ENCODE data around the gene RAB27A. TPM values are rescaled to one million over a fixed set of nuclear protein-coding genes. Genes with fewer than 3 reads are reported as not detected.

RAB27A gene
- total RNA-seq, 5 donors from 2014 or later (not counting 1 experiment from before 2014, with no cell fraction given): 29.7 to 47.2 (median 35.2) TPM

DNA sequence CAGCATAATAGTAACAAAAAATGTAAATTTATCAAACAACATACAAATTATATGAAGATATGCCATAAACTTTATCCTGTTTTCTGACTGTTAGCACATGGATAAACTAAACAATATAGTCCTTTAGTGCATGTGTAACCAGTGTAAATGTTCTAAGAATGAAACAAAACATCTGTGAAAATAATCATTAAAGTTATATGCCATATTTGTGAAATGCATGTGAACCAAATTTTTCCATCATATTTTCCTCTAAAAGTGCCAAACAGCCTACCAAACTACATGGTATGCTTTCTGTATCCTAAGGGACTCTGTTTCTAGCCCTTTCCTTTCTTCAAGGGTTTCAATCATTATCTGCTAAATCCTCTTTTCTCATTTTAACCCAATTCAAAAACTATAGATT lies 69.0 kb downstream of the RAB27A start:
- H3K27ac ChIP-seq (ENCODE audit: low read length): peak overlapping the region; percentile 50

GRCh38 chr15:55218056-55218455 lies 71.6 kb downstream of the RAB27A start:
- WGBS (ENCODE audit: insufficient coverage): no CpG with 5 or more reads among the region's 2 CpGs
- H3K27me3 ChIP-seq (replicated peaks in 1 of 2; ENCODE audit: control insufficient read depth in 2 of 2, extremely low read depth in 1 of 2, insufficient read depth in 2 of 2, low read length in 1 of 2): no peaks in the 10 kb centered on the region
- no peak overlapping the region for H3K27ac ChIP-seq (ENCODE audit: low read length)
- DNase-seq (peak in 1 of 35 experiments; percentile 23), ATAC-seq (replicated peaks in 1 of 4) (no peak)
- Mint-ChIP-seq H3K27ac (peak overlapping the region in 1 of 2 donors; percentile 52), H3K27me3 (no peaks in the 10 kb centered on the region), H3K36me3 (peaks cover 20% of the 10 kb centered on the region), H3K9me3 (no peaks in the 10 kb centered on the region), H3K4me1 (peaks cover 32 to 42% (median 36%) of the 10 kb centered on the region in 3 donors), H3K4me3 (no peak overlapping the region)
- ChIA-PET POLR2A (no interaction called here), CTCF (interaction anchor here (0.8 to 5.5 kb wide), 10 partner anchors 21 to 218 kb away, joined by 3 to 51 read pairs (median 6); partner anchors contain the start of genes PIERCE2 (in 1 of the 2), PIGB (in 1 of the 2), PIGBOS1 (in 1 of the 2) and RSL24D1 (in 1 of the 2))
- no peak overlapping the region for H3K4me3 ChIP-seq (ENCODE audit: control insufficient read depth in 1 of 2, extremely low read depth in 1 of 2, low read length in 1 of 2)
- peaks cover 17 to 26% of the 10 kb centered on the region in 2 experiments for H3K4me1 ChIP-seq (ENCODE audit: control insufficient read depth in 1 of 2, extremely low read depth in 1 of 2, insufficient read depth in 2 of 2, low read length in 2 of 2)
- peaks cover 0 to 4% of the 10 kb centered on the region in 2 donors for H3K36me3 ChIP-seq (ENCODE audit: control insufficient read depth in 2 of 2, extremely low read depth in 1 of 2, insufficient read depth in 1 of 2, low read length in 1 of 2)
- H3K9me3 ChIP-seq: no peaks in the 10 kb centered on the region

More for the DNA sequence above, 69.0 kb downstream of the RAB27A start:
- no peak for DNase-seq
- no peaks in the 10 kb centered on the region for H3K27me3 Mint-ChIP-seq
- peak overlapping the region; percentile 69 to 81 for H3K27ac Mint-ChIP-seq
- no peaks in the 10 kb centered on the region for H3K9me3 Mint-ChIP-seq
- Histone ChIP-seq H3K4me1 (ENCODE audit: control insufficient read depth in 1 of 2, extremely low read depth in 1 of 2, insufficient read depth in 2 of 2, low read length in 2 of 2) (peaks cover 33 to 39% of the 10 kb centered on the region in 2 experiments), H3K4me3 (ENCODE audit: control insufficient read depth in 1 of 2, extremely low read depth in 1 of 2, low read length in 1 of 2) (no peak overlapping the region), H3K36me3 (ENCODE audit: control insufficient read depth in 2 of 2, extremely low read depth in 1 of 2, insufficient read depth in 1 of 2, low read length in 1 of 2) (peaks cover 0 to 8% of the 10 kb centered on the region in 2 donors), H3K9me3 (no peaks in the 10 kb centered on the region), H3K27me3 (replicated peaks in 1 of 2; ENCODE audit: control insufficient read depth in 2 of 2, extremely low read depth in 1 of 2, insufficient read depth in 2 of 2, low read length in 1 of 2) (no peaks in the 10 kb centered on the region)
- peaks cover 12% of the 10 kb centered on the region for H3K36me3 Mint-ChIP-seq
- peak overlapping the region in 1 of 3 donors; percentile 3 for H3K4me3 Mint-ChIP-seq
- no peak for ATAC-seq (replicated peaks in 1 of 4)
- H3K4me1 Mint-ChIP-seq: peaks cover 54 to 68% (median 58%) of the 10 kb centered on the region in 3 donors
- ChIA-PET CTCF (interaction anchor here in 1 of 2 donors (1.0 kb wide), 1 partner anchor 29 kb away, joined by 3 read pairs; no protein-coding TSS in a partner anchor), POLR2A (interaction anchor here in 1 of 2 donors (0.6 kb wide), 1 partner anchor 78 kb away, joined by 4 read pairs; no protein-coding TSS in a partner anchor)

DNA sequence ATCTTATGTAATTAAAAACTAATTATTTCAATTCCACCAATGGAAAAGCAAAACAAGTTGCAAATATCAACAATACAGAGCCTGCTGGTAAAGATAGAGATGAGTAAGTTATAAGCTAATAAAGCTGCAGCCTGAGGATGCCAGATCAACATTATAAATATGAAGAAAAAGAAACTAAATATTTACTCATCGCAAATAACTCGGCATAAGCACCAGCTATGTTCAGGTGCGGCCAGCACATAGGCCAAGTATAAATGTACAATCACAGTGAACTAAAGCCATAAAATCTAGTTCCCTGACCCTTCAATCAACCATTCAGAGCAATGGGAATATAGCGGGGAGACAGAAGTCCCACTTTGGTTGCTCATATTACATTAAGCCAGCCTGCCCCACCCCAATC lies 85.1 kb downstream of the RAB27A start:
- Histone ChIP-seq H3K9me3 (no peaks in the 10 kb centered on the region), H3K36me3 (ENCODE audit: control insufficient read depth in 2 of 2, extremely low read depth in 1 of 2, insufficient read depth in 1 of 2, low read length in 1 of 2) (peaks cover 6 to 25% of the 10 kb centered on the region in 2 donors), H3K4me3 (ENCODE audit: control insufficient read depth in 1 of 2, extremely low read depth in 1 of 2, low read length in 1 of 2) (no peak overlapping the region), H3K27ac (ENCODE audit: low read length) (no peak overlapping the region), H3K4me1 (ENCODE audit: control insufficient read depth in 1 of 2, extremely low read depth in 1 of 2, insufficient read depth in 2 of 2, low read length in 2 of 2) (no peaks in the 10 kb centered on the region), H3K27me3 (replicated peaks in 1 of 2; ENCODE audit: control insufficient read depth in 2 of 2, extremely low read depth in 1 of 2, insufficient read depth in 2 of 2, low read length in 1 of 2) (no peaks in the 10 kb centered on the region)
- POLR2A ChIA-PET: no interaction called here
- Mint-ChIP-seq H3K27me3 (no peaks in the 10 kb centered on the region), H3K9me3 (peaks cover 0 to under 1% (median 0%) of the 10 kb centered on the region in 3 donors), H3K4me3 (no peak overlapping the region), H3K27ac (no peak overlapping the region), H3K4me1 (no peaks in the 10 kb centered on the region), H3K36me3 (peaks cover 13% of the 10 kb centered on the region)
- CTCF ChIA-PET: no interaction called here
- WGBS (ENCODE audit: insufficient coverage): no CpG with 5 or more reads among the region's 4 CpGs
- no peak for ATAC-seq (replicated peaks in 1 of 4)
- no peak for DNase-seq

GRCh38 chr15:55202206-55202605 lies 87.4 kb downstream of the RAB27A start:
- peaks cover 0 to 8% of the 10 kb centered on the region in 2 experiments for H3K4me1 ChIP-seq (ENCODE audit: control insufficient read depth in 1 of 2, extremely low read depth in 1 of 2, insufficient read depth in 2 of 2, low read length in 2 of 2)
- DNase-seq (no peak), ATAC-seq (replicated peaks in 1 of 4) (no peak)
- Mint-ChIP-seq H3K9me3 (peaks cover 0 to 7% (median 5%) of the 10 kb centered on the region in 3 donors), H3K27me3 (no peaks in the 10 kb centered on the region), H3K36me3 (peaks cover 13% of the 10 kb centered on the region), H3K4me1 (peaks cover 0 to 9% (median 3%) of the 10 kb centered on the region in 3 donors), H3K27ac (no peak overlapping the region), H3K4me3 (no peak overlapping the region)
- H3K36me3 ChIP-seq (ENCODE audit: control insufficient read depth in 2 of 2, extremely low read depth in 1 of 2, insufficient read depth in 1 of 2, low read length in 1 of 2): peaks cover under 1 to 19% of the 10 kb centered on the region in 2 donors
- 100% methylated on average over 1 of the region's 1 CpG for WGBS (ENCODE audit: insufficient coverage)
- H3K9me3 ChIP-seq: no peaks in the 10 kb centered on the region
- ChIA-PET CTCF (interaction anchor here in 1 of 2 donors (0.6 kb wide), 1 partner anchor 10 kb away, joined by 3 read pairs; no protein-coding TSS in a partner anchor), POLR2A (no interaction called here)
- H3K4me3 ChIP-seq (ENCODE audit: control insufficient read depth in 1 of 2, extremely low read depth in 1 of 2, low read length in 1 of 2): no peak overlapping the region
- H3K27me3 ChIP-seq (replicated peaks in 1 of 2; ENCODE audit: control insufficient read depth in 2 of 2, extremely low read depth in 1 of 2, insufficient read depth in 2 of 2, low read length in 1 of 2): no peaks in the 10 kb centered on the region
- H3K27ac ChIP-seq (ENCODE audit: low read length): no peak overlapping the region

DNA sequence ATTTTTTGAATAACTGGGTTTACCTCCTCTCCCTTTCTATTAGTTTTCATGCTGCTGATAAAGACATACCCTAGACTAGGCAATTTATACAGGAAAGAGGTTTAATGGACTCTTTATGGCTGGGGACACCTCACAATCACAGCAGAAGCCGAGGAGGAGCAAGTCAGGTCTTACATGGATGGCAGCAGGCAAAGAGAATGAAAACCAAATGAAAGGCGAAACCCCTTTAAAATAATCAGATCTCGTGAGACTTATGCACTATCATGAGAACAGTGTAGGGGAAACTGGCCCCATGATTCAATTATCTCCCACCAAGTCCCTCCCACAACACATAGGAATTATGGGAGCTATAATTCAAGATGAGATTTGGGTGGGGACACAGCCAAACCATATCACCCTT lies 90.9 kb downstream of the RAB27A start:
- Histone ChIP-seq H3K27ac (ENCODE audit: low read length) (no peak overlapping the region), H3K36me3 (ENCODE audit: control insufficient read depth in 2 of 2, extremely low read depth in 1 of 2, insufficient read depth in 1 of 2, low read length in 1 of 2) (no peaks in the 10 kb centered on the region), H3K27me3 (replicated peaks in 1 of 2; ENCODE audit: control insufficient read depth in 2 of 2, extremely low read depth in 1 of 2, insufficient read depth in 2 of 2, low read length in 1 of 2) (no peaks in the 10 kb centered on the region), H3K4me1 (ENCODE audit: control insufficient read depth in 1 of 2, extremely low read depth in 1 of 2, insufficient read depth in 2 of 2, low read length in 2 of 2) (peaks cover 6 to 32% of the 10 kb centered on the region in 2 experiments), H3K9me3 (no peaks in the 10 kb centered on the region), H3K4me3 (ENCODE audit: control insufficient read depth in 1 of 2, extremely low read depth in 1 of 2, low read length in 1 of 2) (no peak overlapping the region)
- Mint-ChIP-seq H3K4me1 (peaks cover 0 to 10% (median 3%) of the 10 kb centered on the region in 3 donors), H3K27me3 (no peaks in the 10 kb centered on the region), H3K27ac (peak overlapping the region in 1 of 2 donors; percentile 50), H3K9me3 (peaks cover 0 to 7% (median 5%) of the 10 kb centered on the region in 3 donors), H3K4me3 (peak overlapping the region in 2 of 3 donors; percentile 5 to 26), H3K36me3 (peaks cover 4% of the 10 kb centered on the region)
- no CpG with 5 or more reads among the region's 3 CpGs for WGBS (ENCODE audit: insufficient coverage)
- ATAC-seq (replicated peaks in 1 of 4) (no peak), DNase-seq (no peak)
- ChIA-PET POLR2A (no interaction called here), CTCF (interaction anchor here in 1 of 2 donors (1.5 kb wide), 1 partner anchor 21 kb away, joined by 3 read pairs; no protein-coding TSS in a partner anchor)

- ChIA-PET CTCF (interaction anchor here in 1 of 2 donors (0.6 to 2.2 kb wide), 7 partner anchors 11 to 121 kb away, joined by 3 to 12 read pairs (median 3); partner anchors contain the start of genes PIGB and PIGBOS1), POLR2A (interaction anchor here (0.5 to 1.5 kb wide), 2 partner anchors 14 to 49 kb away, joined by 4 to 6 read pairs; no protein-coding TSS in a partner anchor)
- Mint-ChIP-seq H3K27ac (no peak overlapping the region), H3K4me3 (no peak overlapping the region), H3K36me3 (peaks cover 4% of the 10 kb centered on the region), H3K4me1 (peaks cover 0 to 18% (median 11%) of the 10 kb centered on the region in 3 donors), H3K27me3 (no peaks in the 10 kb centered on the region), H3K9me3 (peaks cover 0 to 7% (median 5%) of the 10 kb centered on the region in 3 donors)
- Histone ChIP-seq H3K9me3 (no peaks in the 10 kb centered on the region), H3K27me3 (replicated peaks in 1 of 2; ENCODE audit: control insufficient read depth in 2 of 2, extremely low read depth in 1 of 2, insufficient read depth in 2 of 2, low read length in 1 of 2) (no peaks in the 10 kb centered on the region), H3K27ac (ENCODE audit: low read length) (peak overlapping the region; percentile 78), H3K4me1 (ENCODE audit: control insufficient read depth in 1 of 2, extremely low read depth in 1 of 2, insufficient read depth in 2 of 2, low read length in 2 of 2) (peaks cover 6 to 39% of the 10 kb centered on the region in 2 experiments), H3K4me3 (ENCODE audit: control insufficient read depth in 1 of 2, extremely low read depth in 1 of 2, low read length in 1 of 2) (peak overlapping the region; percentile 60 to 99), H3K36me3 (ENCODE audit: control insufficient read depth in 2 of 2, extremely low read depth in 1 of 2, insufficient read depth in 1 of 2, low read length in 1 of 2) (no peaks in the 10 kb centered on the region)
- DNase-seq: no peak
- ATAC-seq (replicated peaks in 1 of 4): no peak
- WGBS (ENCODE audit: insufficient coverage): no CpG with 5 or more reads among the region's 4 CpGs
Measured at GRCh38 chr15:55197719-55198118, 91.9 kb downstream of the RAB27A start.
